ENCODE measurements around the gene UTF1. TPM values are rescaled to one million over a fixed set of nuclear protein-coding genes. Genes with fewer than 3 reads are reported as not detected.
"Not testable (repeated sequence)": the region's sequence is repeated elsewhere in the genome, so short reads cannot be mapped to it uniquely, and the experiment has no call there.

UTF1 gene
- total RNA-seq, 1 experiment from 2014 or later: not detected

DNA sequence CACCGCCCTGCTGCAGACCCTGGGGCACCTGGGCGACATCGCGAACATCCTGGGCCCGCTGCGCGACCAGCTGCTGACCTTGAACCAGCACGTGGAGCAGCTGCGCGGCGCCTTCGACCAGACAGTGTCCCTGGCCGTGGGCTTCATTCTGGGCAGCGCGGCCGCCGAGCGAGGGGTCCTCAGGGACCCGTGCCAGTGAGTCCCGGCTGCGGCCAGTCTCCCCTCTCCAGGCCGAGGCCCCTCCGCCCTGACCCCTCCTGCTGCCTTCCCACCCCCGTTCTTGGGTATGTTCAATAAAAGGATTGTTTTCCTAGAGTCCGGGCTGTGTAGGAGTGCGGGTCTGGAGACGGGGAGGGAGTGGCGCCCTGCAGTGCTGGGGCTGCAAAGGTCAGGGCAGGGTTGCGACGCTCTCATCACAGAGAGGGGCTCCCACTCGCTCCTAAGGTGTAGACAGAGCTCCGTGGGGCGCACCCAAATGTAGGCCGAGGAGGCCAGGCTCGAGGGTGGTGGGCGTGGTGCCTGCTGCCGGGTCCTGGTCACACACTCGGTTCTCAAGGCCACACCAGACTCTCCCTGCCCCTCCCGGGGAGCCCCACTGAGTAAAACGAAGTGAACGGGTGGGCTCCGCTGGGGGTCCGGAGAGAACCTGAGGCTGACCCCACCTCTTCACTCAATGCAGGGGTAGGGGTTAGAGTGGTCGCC is 1.4 kb downstream of the UTF1 start:
- CTCF ChIA-PET: no interaction called here
- Mint-ChIP-seq H3K4me3 (ENCODE audit: low read depth, unreplicated experiment) (no peak overlapping the region), H3K27ac (ENCODE audit: unreplicated experiment) (no peak overlapping the region), H3K9me3 (ENCODE audit: low read depth, unreplicated experiment) (no peaks in the 10 kb centered on the region), H3K36me3 (ENCODE audit: insufficient read depth, unreplicated experiment) (no peaks in the 10 kb centered on the region), H3K4me1 (ENCODE audit: low read depth, unreplicated experiment) (no peaks in the 10 kb centered on the region), H3K27me3 (ENCODE audit: unreplicated experiment) (peaks cover 42% of the 10 kb centered on the region)
- intact Hi-C loops (cut with micrococcal nuclease; ENCODE audit: unreplicated experiment): no loop called here
- TF ChIP-seq CTCF (IDR thresholded peaks at IDR 0.05; ENCODE audit: unreplicated experiment): no peak
- no TSS peak for BruUV-seq (replicated peaks)
- DNase-seq: no peak

- no peaks in the 10 kb centered on the region for H3K4me1 Mint-ChIP-seq (ENCODE audit: low read depth, unreplicated experiment)
- no peaks in the 10 kb centered on the region for H3K9me3 Mint-ChIP-seq (ENCODE audit: low read depth, unreplicated experiment)
- CTCF ChIA-PET: no interaction called here
- no peak overlapping the region for H3K4me3 Mint-ChIP-seq (ENCODE audit: low read depth, unreplicated experiment)
- no peak for DNase-seq
- TF ChIP-seq CTCF (IDR thresholded peaks at IDR 0.05; ENCODE audit: unreplicated experiment): no peak
- H3K27me3 Mint-ChIP-seq (ENCODE audit: unreplicated experiment): peaks cover 36% of the 10 kb centered on the region
- no TSS peak for BruUV-seq (replicated peaks)
- no peaks in the 10 kb centered on the region for H3K36me3 Mint-ChIP-seq (ENCODE audit: insufficient read depth, unreplicated experiment)
- H3K27ac Mint-ChIP-seq (ENCODE audit: unreplicated experiment): no peak overlapping the region
- intact Hi-C loops (cut with micrococcal nuclease; ENCODE audit: unreplicated experiment): no loop called here
Observed at GRCh38 chr10:133231946-133232574, 2.0 kb downstream of the UTF1 start.

DNA sequence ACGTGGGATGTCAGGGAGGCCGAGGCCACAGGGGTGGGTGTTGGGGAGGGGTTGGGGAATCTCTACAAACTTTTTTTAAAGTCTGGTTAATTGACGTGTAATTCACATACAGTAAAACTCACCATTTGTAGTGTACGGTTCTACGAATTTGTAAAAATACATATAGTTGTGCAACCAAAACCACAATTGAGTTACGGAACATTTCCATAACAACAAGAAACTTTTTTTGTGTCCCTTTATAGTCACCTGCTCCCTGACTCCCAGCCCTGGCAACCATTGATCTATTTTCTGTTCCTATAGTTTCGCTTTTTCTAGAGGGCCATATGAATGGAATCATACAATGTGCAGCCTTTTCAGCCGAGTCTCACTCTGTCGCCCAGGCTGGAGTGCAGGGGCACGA is 4.8 kb downstream of the UTF1 start:
- intact Hi-C loops (cut with micrococcal nuclease; ENCODE audit: unreplicated experiment); H3K27ac Mint-ChIP-seq (ENCODE audit: unreplicated experiment); CTCF ChIA-PET; H3K36me3 Mint-ChIP-seq (ENCODE audit: insufficient read depth, unreplicated experiment); H3K9me3 Mint-ChIP-seq (ENCODE audit: low read depth, unreplicated experiment); DNase-seq; H3K4me3 Mint-ChIP-seq (ENCODE audit: low read depth, unreplicated experiment); BruUV-seq (replicated peaks); H3K4me1 Mint-ChIP-seq (ENCODE audit: low read depth, unreplicated experiment): not testable (repeated sequence)
- peaks cover 28% of the 10 kb centered on the region for H3K27me3 Mint-ChIP-seq (ENCODE audit: unreplicated experiment)

DNA sequence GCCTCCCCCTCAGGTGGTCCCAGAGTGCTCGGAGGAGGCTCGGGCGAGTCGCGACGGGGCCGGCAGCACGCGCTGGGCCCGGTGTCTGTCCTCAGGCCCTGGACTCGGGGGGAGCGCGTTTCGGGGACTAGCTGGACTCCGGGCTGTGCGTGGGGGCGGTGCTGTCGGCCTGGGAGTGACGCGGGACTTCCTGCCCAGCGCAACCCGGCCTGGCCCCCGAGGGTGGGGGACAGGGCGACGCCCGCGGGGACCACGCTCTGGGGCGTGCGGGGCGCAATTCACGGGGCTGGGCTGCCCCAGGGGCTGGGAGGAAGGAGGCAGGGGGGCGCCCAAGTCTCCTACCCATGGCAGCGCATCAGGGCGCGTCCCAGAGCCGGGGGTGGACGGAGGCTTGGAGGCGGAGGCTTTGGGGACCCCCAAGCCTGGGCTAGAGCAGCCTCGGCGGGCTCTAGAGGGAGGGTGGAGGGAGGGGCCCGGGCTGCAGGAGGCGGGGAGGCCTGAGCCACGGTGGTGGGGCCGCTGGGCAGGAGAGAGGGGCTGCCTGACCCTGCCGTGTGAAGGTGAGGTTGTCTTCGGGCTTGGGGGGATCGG is 5.3 kb downstream of the UTF1 start:
- no peak for TF ChIP-seq CTCF (IDR thresholded peaks at IDR 0.05; ENCODE audit: unreplicated experiment)
- Mint-ChIP-seq H3K36me3 (ENCODE audit: insufficient read depth, unreplicated experiment) (no peaks in the 10 kb centered on the region), H3K4me1 (ENCODE audit: low read depth, unreplicated experiment) (no peaks in the 10 kb centered on the region), H3K9me3 (ENCODE audit: low read depth, unreplicated experiment) (no peaks in the 10 kb centered on the region), H3K27me3 (ENCODE audit: unreplicated experiment) (peaks cover 29% of the 10 kb centered on the region), H3K27ac (ENCODE audit: unreplicated experiment) (no peak overlapping the region), H3K4me3 (ENCODE audit: low read depth, unreplicated experiment) (no peak overlapping the region)
- CTCF ChIA-PET: no interaction called here
- intact Hi-C loops (cut with micrococcal nuclease; ENCODE audit: unreplicated experiment): no loop called here
- no TSS peak for BruUV-seq (replicated peaks)
- no peak for DNase-seq

DNA sequence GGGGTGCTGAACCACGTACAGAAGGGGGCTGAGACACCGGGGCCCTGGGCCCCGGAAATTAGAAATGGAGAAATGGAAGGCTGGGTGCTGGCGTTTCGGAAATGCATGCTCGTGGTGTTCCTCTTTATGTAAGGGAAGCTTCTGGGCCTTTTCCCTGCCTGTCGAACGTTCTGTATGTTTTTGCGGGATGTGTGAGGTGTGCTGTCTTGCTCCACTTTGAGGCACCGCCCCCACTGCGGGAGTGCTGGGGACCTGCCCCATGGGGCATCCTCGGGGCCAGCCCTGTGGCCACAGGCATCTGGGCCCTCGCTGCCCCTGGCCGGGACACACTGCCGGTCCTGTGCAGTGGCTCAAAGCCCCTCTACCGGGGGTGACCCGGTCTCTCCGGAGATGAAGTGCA is 5.9 kb downstream of the UTF1 start:
- TF ChIP-seq CTCF (IDR thresholded peaks at IDR 0.05; ENCODE audit: unreplicated experiment): no peak
- no peak overlapping the region for H3K4me3 Mint-ChIP-seq (ENCODE audit: low read depth, unreplicated experiment)
- BruUV-seq (replicated peaks): no TSS peak
- CTCF ChIA-PET: no interaction called here
- DNase-seq: no peak
- no peaks in the 10 kb centered on the region for H3K9me3 Mint-ChIP-seq (ENCODE audit: low read depth, unreplicated experiment)
- no peaks in the 10 kb centered on the region for H3K36me3 Mint-ChIP-seq (ENCODE audit: insufficient read depth, unreplicated experiment)
- peaks cover 35% of the 10 kb centered on the region for H3K27me3 Mint-ChIP-seq (ENCODE audit: unreplicated experiment)
- H3K27ac Mint-ChIP-seq (ENCODE audit: unreplicated experiment): no peak overlapping the region
- intact Hi-C loops (cut with micrococcal nuclease; ENCODE audit: unreplicated experiment): no loop called here
- H3K4me1 Mint-ChIP-seq (ENCODE audit: low read depth, unreplicated experiment): no peaks in the 10 kb centered on the region
